ENCODE data around the gene ZBTB48. TPM values are rescaled to one million over a fixed set of nuclear protein-coding genes. Genes with fewer than 3 reads are reported as not detected.

The ZBTB48 gene
- total RNA-seq, 2 experiments from 2014 or later: 22.4 to 32.1 TPM

DNA sequence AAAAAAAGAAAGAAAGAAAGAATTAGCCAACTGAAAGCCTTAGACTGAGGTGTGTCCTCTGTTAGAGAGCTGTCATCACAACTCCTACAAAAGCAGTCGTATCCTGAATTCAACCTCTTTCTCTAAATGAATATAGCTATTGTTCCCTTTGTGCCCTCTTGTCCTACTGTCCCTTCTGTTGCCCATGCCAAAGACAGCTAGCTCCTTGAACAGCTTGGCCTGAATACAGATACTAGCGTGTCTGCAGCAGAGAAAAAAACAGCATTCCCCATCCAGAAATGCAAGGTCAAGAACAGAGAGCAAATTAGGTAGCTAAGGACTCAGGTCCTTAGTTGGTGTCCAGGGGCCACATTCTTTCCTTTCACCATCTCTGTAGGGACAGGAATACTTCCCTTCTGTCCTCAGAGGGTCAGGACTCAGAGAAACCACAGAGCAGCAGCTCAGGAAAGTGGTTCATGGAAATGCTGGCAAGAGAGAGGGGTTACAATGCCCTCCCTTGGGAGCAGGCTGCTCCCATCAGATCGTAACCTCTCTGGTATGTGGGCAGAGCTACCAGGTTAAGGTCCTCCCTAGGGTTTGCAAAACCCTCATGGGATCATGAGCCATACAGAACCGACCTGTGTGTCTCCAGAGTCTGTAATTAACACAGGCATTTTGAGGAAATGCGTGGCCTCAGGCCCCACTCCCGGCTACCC lies 1.8 kb upstream of the ZBTB48 start:
- DNase-seq (no peak), ATAC-seq (no peak)
- H3K36me3 Mint-ChIP-seq (ENCODE audit: low read depth): peaks cover 7% of the 10 kb centered on the region
- POLR2A ChIA-PET: interaction anchor here (1.0 to 6.3 kb wide), 4 partner anchors 24 to 185 kb away, joined by 3 to 59 read pairs (median 4); partner anchors contain the start of genes ACOT7, KLHL21 and NOL9
- no peak overlapping the region for H3K27ac Mint-ChIP-seq
- intact Hi-C loops (cut with micrococcal nuclease): no loop called here
- TF ChIP-seq CTCF (IDR thresholded peaks at IDR 0.05): no peak
- CTCF ChIA-PET: interaction anchor here (4.1 kb wide), 1 partner anchor 23 kb away, joined by 22 read pairs; the partner anchor contains the start of genes NOL9 and TAS1R1
- peaks cover 25% of the 10 kb centered on the region for H3K4me1 Mint-ChIP-seq (ENCODE audit: low read depth)
- H3K27me3 Mint-ChIP-seq: no peaks in the 10 kb centered on the region
- no peaks in the 10 kb centered on the region for H3K9me3 Mint-ChIP-seq
- H3K4me3 Mint-ChIP-seq: no peak overlapping the region

GRCh38 chr1:6578624-6579373 lies 995 bp upstream of the ZBTB48 start:
- no peak for TF ChIP-seq CTCF (IDR thresholded peaks at IDR 0.05)
- peaks cover 7% of the 10 kb centered on the region for H3K36me3 Mint-ChIP-seq (ENCODE audit: low read depth)
- CTCF ChIA-PET: interaction anchor here (1.1 to 4.1 kb wide), 3 partner anchors 22 to 68 kb away, joined by 3 to 22 read pairs (median 7); partner anchors contain the start of genes NOL9 and TAS1R1
- H3K27ac Mint-ChIP-seq: peak overlapping the region; percentile 95
- H3K9me3 Mint-ChIP-seq: no peaks in the 10 kb centered on the region
- ATAC-seq (no peak), DNase-seq (no peak)
- intact Hi-C loops (cut with micrococcal nuclease): no loop called here
- POLR2A ChIA-PET: interaction anchor here (1.0 to 6.3 kb wide), 5 partner anchors 10 to 185 kb away, joined by 3 to 59 read pairs (median 6); partner anchors contain the start of genes ACOT7, KLHL21 and NOL9
- H3K27me3 Mint-ChIP-seq: no peaks in the 10 kb centered on the region
- peak overlapping the region; percentile 94 for H3K4me3 Mint-ChIP-seq
- peaks cover 25% of the 10 kb centered on the region for H3K4me1 Mint-ChIP-seq (ENCODE audit: low read depth)

- Mint-ChIP-seq H3K27ac (peak overlapping the region; percentile 95), H3K4me3 (peak overlapping the region; percentile 94), H3K36me3 (ENCODE audit: low read depth) (peaks cover 7% of the 10 kb centered on the region), H3K9me3 (no peaks in the 10 kb centered on the region), H3K4me1 (ENCODE audit: low read depth) (peaks cover 30% of the 10 kb centered on the region), H3K27me3 (no peaks in the 10 kb centered on the region)
- ATAC-seq (peak; percentile 45), DNase-seq (no peak)
- intact Hi-C loops (cut with micrococcal nuclease): no loop called here
- CTCF ChIA-PET: interaction anchor here (1.1 to 4.1 kb wide), 3 partner anchors 20 to 66 kb away, joined by 3 to 22 read pairs (median 7); partner anchors contain the start of genes NOL9 and TAS1R1
- TF ChIP-seq CTCF (IDR thresholded peaks at IDR 0.05): no peak
- POLR2A ChIA-PET: interaction anchor here (0.9 to 6.3 kb wide), 6 partner anchors 9 to 85 kb away, joined by 3 to 59 read pairs (median 4); partner anchors contain the start of genes KLHL21, NOL9 and TAS1R1
Observed at GRCh38 chr1:6580119-6580592, 362 bp downstream of the ZBTB48 start.

- H3K27ac Mint-ChIP-seq: peak overlapping the region; percentile 95
- peak overlapping the region; percentile 94 for H3K4me3 Mint-ChIP-seq
- ChIA-PET POLR2A (interaction anchor here (0.9 to 6.3 kb wide), 6 partner anchors 8 to 86 kb away, joined by 3 to 59 read pairs (median 4); partner anchors contain the start of genes KLHL21, NOL9 and TAS1R1), CTCF (interaction anchor here (0.9 to 4.1 kb wide), 3 partner anchors 19 to 66 kb away, joined by 3 to 22 read pairs (median 7); partner anchors contain the start of genes NOL9 and TAS1R1)
- no peak for ATAC-seq
- peaks cover 30% of the 10 kb centered on the region for H3K4me1 Mint-ChIP-seq (ENCODE audit: low read depth)
- DNase-seq: peak; percentile 34
- intact Hi-C loops (cut with micrococcal nuclease): no loop called here
- no peaks in the 10 kb centered on the region for H3K27me3 Mint-ChIP-seq
- peaks cover 7% of the 10 kb centered on the region for H3K36me3 Mint-ChIP-seq (ENCODE audit: low read depth)
- no peaks in the 10 kb centered on the region for H3K9me3 Mint-ChIP-seq
- TF ChIP-seq CTCF (IDR thresholded peaks at IDR 0.05): no peak
Observed at GRCh38 chr1:6580593-6581409, 1.0 kb downstream of the ZBTB48 start.

All from activated CD8-positive, alpha-beta T cell treated with anti-CD3 and anti-CD28 coated beads for 36 hours (primary cell).